Right lobe of liver (tissue), 6 donors: ENCODE data around the gene HOOK2. TPM values are rescaled to one million over a fixed set of nuclear protein-coding genes. Genes with fewer than 3 reads are reported as not detected.
"Not testable (repeated sequence)": the region's sequence is repeated elsewhere in the genome, so short reads cannot be mapped to it uniquely, and the experiment has no call there.

Experiments used
- ATAC-seq, 4 donors: fragments of 200-7000 bp; cut with Tn5 transposase; one replicate each; pipeline ENCODE4 v1.9.1; 2020; ENCODE audit warnings: mild to moderate bottlenecking in 4 of 4, moderate library complexity in 4 of 4
- DNase-seq, 3 donors: peaks; one replicate each; pipeline ENCODE4 v3.0.0-alpha.2; 2020
- H3K27ac ChIP-seq, 3 donors: fragments of 200-600 bp; one replicate each; pipeline ENCODE4 v1.8.0; 2022
- H3K27me3 ChIP-seq, 2 donors: fragments of 200-600 bp; one replicate each; pipeline ENCODE4 v1.8.0; 2022
- H3K36me3 ChIP-seq, 4 donors: fragments of 200-600 bp; sonication (generic) in 1 of 4; one replicate each; pipeline versions ENCODE4 v1.5.1 to v1.8.0; 2017 to 2022; ENCODE audit warnings: control low read depth in 1 of 4
- H3K4me1 ChIP-seq, 4 donors: fragments of 200-600 bp; sonication (generic) in 1 of 4; one replicate each; pipeline versions ENCODE4 v1.5.1 to v1.8.0; 2017 to 2022; ENCODE audit warnings: control low read depth in 1 of 4
- H3K4me3 ChIP-seq, 3 donors: fragments of 200-600 bp; one replicate each; pipeline ENCODE4 v1.8.0; 2022
- H3K9me3 ChIP-seq, 4 donors: fragments of 200-600 bp; sonication (generic) in 1 of 4; one replicate each; pipeline versions ENCODE4 v1.5.1 to v1.8.0; 2017 to 2022; ENCODE audit warnings: control low read depth in 1 of 4
- POLR2A ChIP-seq: fragments of 450-650 bp; IDR thresholded peaks from one replicate; pipeline ENCODE4 v1.6.1; 2017; ENCODE audit warnings: antibody characterized with exemption, mild to moderate bottlenecking
- WGBS: methylation state at CpG from one replicate; pipeline ENCODE4 v1.1.6; 2018; ENCODE audit warnings: low coverage, low lambda C conversion rate; ENCODE audit not compliant: insufficient coverage; ENCODE audit errors: missing lambda C conversion rate; 5-methylcytosine and 5-hydroxymethylcytosine counted together
- intact Hi-C, 2 donors: fragments of 100-400 bp; cut with DNase I; formaldehyde crosslinking; loops; one replicate each; pipeline versions ENCODE4 v1.11.2 to v1.14.1; 2022
- long read RNA-seq: library from polyadenylated mRNA; unstranded; transcript quantifications from one replicate; pipeline ENCODE4 v2.0.0, GENCODE V29; 2019
- total RNA-seq, 6 experiments: library from RNA; depleted of rRNA in 2 of 6; stranded (reverse); fragments of >200 nt in 2 of 6; fragmentation: NEBNext Ultra II Directional in 3 of 6; extraction: Animal tissue kit (Norgen Biotek cat#: 25700) in 3 of 6; gene quantifications; one replicate each; pipeline versions ENCODE4 v1.1.0 to v1.2.4, GENCODE V29; 2016 to 2023
- TF ChIP-seq, protein P1 (sequence below), 4 donors: fragments of 200-600 bp in 3 of 4; fragments of 450-650 bp in 1 of 4; IDR thresholded peaks; one replicate each; pipeline versions ENCODE4 v1.5.1 to v1.8.0; 2016 to 2022; ENCODE audit warnings: antibody characterized with exemption in 4 of 4, mild to moderate bottlenecking in 2 of 4
- donor health status: DM: no; HTN: yes; CAD: no.
- donor health status: DM: no; HTN: no; CAD: no.
- donor health status: DM: no; HTN: no; CAD: no.
- donor health status: DM: no; HTN: yes; CAD: no.
- donor health status: DM: no; HTN: yes; CAD: no.

HOOK2 gene
- total RNA-seq, result 10 to 100 TPM; 16.6 to 34.5 (median 17.6) TPM
- long read RNA-seq, partial matches to known transcripts, result 0 of 4 reads
- long read RNA-seq, other reads (novel, unspliced or antisense), result 2 of 4 reads

DNA sequence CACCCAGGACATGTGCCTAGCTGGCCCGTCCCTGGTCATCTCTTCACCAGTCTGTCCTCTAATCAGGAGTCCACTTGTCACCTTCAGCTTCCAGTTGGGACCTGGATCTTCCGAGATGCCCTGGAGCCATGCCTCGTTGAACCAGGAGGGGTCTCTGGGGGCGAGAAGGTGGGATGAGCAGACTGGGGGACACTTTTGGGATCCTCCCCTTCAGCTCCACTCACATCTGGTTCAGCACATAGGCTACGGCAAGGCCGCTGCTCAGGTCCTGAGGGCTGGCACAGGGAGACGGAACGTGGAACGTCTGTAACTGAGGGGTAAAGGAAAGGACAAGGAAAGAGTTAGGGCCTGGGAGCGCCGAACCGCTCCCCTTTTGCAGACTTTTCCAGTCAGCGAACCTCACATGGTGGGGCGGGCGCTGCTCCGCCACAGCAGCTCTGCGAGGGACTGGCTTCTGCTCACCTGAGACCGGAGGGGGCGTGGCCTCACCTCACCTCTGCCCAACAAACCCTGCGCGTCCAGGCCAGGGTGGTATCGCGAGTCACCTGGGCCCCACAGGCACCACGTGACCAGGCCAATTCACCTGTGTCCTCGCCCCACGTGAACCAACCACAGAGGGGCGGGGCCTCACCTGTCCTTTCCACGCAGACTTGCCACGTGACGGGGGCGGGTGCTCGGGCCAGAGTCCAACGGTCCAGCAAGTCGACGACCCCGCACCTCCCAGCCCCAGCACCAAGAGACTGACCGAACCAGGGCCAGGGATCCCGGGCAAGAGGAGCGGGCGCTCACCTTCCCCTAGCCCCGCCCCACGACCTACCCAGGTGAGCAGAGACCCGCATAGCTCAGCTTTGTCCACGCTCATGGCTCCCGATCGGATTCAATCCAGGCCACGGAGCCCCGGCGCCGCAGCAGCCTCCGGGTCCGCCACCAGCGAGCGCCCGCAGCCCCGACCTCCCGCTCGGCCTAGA lies at the start of gene HOOK2:
HOOK2 (minus strand) TSS at position 965 of the 968 bp plus-strand sequence; CDS start at position 862, 103 bp downstream.
- DNase-seq, result peak; percentile 81 to 90 (median 90)
- ATAC-seq, result peak; percentile 9 to 40 (median 24)
- Histone ChIP-seq H3K4me3 (peak within 1 kb of the TSS; percentile 60 to 69 (median 67)), H3K27ac (peak within 1 kb of the TSS; percentile 44 to 69 (median 46)), H3K9me3 (no peaks in the 10 kb centered on the region), H3K36me3 (no peaks in the 10 kb centered on the region), H3K4me1 (peaks cover 0 to 10% (median 3%) of the 10 kb centered on the region in 4 donors), H3K27me3 (no peaks in the 10 kb centered on the region)
- intact Hi-C loops, result loop anchor here in 1 of 2 donors (10.0 kb wide), 1 partner anchor 50 kb away; the partner anchor contains the start of gene TNPO2
- peak; percentile 49 for TF ChIP-seq POLR2A
- TF ChIP-seq, protein P1, sequence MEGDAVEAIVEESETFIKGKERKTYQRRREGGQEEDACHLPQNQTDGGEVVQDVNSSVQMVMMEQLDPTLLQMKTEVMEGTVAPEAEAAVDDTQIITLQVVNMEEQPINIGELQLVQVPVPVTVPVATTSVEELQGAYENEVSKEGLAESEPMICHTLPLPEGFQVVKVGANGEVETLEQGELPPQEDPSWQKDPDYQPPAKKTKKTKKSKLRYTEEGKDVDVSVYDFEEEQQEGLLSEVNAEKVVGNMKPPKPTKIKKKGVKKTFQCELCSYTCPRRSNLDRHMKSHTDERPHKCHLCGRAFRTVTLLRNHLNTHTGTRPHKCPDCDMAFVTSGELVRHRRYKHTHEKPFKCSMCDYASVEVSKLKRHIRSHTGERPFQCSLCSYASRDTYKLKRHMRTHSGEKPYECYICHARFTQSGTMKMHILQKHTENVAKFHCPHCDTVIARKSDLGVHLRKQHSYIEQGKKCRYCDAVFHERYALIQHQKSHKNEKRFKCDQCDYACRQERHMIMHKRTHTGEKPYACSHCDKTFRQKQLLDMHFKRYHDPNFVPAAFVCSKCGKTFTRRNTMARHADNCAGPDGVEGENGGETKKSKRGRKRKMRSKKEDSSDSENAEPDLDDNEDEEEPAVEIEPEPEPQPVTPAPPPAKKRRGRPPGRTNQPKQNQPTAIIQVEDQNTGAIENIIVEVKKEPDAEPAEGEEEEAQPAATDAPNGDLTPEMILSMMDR (IDR thresholded peaks at IDR 0.05), result no peak
- WGBS, result 20% methylated on average over 6 of the region's 58 CpGs

DNA sequence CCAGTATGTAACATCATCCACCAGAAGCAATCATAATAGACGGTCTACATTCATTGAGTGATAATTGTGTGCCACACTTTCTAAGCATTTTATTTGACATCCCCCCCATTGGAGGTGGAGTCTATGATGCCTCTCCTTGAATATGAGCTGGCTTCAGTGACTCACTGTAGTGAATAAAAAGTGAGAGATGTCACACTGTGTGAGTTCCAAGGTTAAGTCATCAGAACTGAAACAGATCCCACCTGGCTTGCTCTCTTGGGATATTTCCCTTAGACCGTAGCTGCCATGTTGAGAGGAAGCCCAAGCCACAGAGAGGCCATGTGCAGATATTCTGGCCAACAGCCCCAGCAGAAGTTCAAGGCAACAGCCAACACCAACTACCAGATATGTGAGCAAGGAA lies 46.4 kb upstream of the HOOK2 start:
- Histone ChIP-seq H3K4me3 (no peak overlapping the region), H3K27me3 (no peaks in the 10 kb centered on the region), H3K27ac (no peak overlapping the region), H3K9me3 (no peaks in the 10 kb centered on the region), H3K36me3 (no peaks in the 10 kb centered on the region), H3K4me1 (no peaks in the 10 kb centered on the region)
- 94% methylated on average over 2 of the region's 2 CpGs for WGBS
- intact Hi-C loops, result no loop called here
- ATAC-seq (no peak), DNase-seq (no peak)
- TF ChIP-seq, protein P1 (IDR thresholded peaks at IDR 0.05), result no peak
- TF ChIP-seq POLR2A, result no peak

DNA sequence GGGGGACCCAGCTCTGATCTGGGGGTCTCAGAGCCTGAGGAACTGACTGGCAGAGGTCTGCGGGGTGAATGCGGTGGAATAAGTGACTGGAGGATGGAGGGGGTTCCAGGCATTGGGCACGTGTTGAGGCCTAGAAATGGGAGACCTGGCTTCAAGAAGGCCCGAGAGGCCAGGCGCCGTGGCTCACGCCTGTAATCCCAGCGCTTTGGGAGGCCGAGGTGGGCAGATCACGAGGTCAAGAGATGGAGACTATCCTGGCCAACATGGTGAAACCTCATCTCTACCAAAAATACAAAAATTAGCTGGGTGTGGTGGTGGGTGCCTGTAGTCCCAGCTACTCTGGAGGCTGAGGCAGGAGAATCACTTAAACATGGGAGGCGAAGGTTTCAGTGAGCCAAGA lies 42.5 kb upstream of the HOOK2 start:
- H3K4me1 ChIP-seq, H3K9me3 ChIP-seq, DNase-seq, H3K36me3 ChIP-seq, ATAC-seq, intact Hi-C loops, H3K27ac ChIP-seq, H3K4me3 ChIP-seq, H3K27me3 ChIP-seq: not testable (repeated sequence)
- 94% methylated on average over 11 of the region's 11 CpGs for WGBS

GRCh38 chr19:12817188-12817587 lies 41.8 kb upstream of the HOOK2 start:
- H3K4me1 ChIP-seq, DNase-seq, H3K27me3 ChIP-seq, H3K4me3 ChIP-seq, H3K9me3 ChIP-seq, ATAC-seq, intact Hi-C loops, H3K36me3 ChIP-seq, H3K27ac ChIP-seq: not testable (repeated sequence)
- WGBS, result 92% methylated on average over 5 of the region's 6 CpGs

- no peaks in the 10 kb centered on the region for H3K9me3 ChIP-seq
- no peak overlapping the region for H3K4me3 ChIP-seq
- no peaks in the 10 kb centered on the region for H3K36me3 ChIP-seq
- H3K27ac ChIP-seq, result no peak overlapping the region
- H3K27me3 ChIP-seq, result no peaks in the 10 kb centered on the region
- intact Hi-C loops, result no loop called here
- 86% methylated on average over 7 of the region's 7 CpGs for WGBS
- H3K4me1 ChIP-seq, result no peaks in the 10 kb centered on the region
- DNase-seq (no peak), ATAC-seq (no peak)
- TF ChIP-seq, protein P1 (IDR thresholded peaks at IDR 0.05), result no peak
- no peak for TF ChIP-seq POLR2A
These were observed 39.7 kb upstream of the HOOK2 start for GRCh38 chr19:12815088-12815487.
